Muscle of leg (tissue), 11 donors: ENCODE measurements around the gene TMEM108. TPM values are rescaled to one million over a fixed set of nuclear protein-coding genes. Genes with fewer than 3 reads are reported as not detected.

ENCODE experiments used
- DNase-seq: peaks from one replicate; pipeline ENCODE4 v3.0.0; 2013
- H3K27ac ChIP-seq: one replicate; pipeline ENCODE4 v1.5.1; 2013; ENCODE audit warnings: mild to moderate bottlenecking, low read length, control low read depth
- H3K27me3 ChIP-seq: one replicate; pipeline ENCODE4 v1.6.1; 2013; ENCODE audit warnings: low read length; ENCODE audit not compliant: control insufficient read depth, insufficient read depth
- H3K36me3 ChIP-seq: one replicate; pipeline ENCODE4 v1.6.1; 2013; ENCODE audit warnings: low read length; ENCODE audit not compliant: control insufficient read depth, insufficient read depth
- H3K4me1 ChIP-seq: one replicate; pipeline ENCODE4 v1.6.1; 2013; ENCODE audit warnings: low read length; ENCODE audit not compliant: control insufficient read depth, insufficient read depth
- H3K4me3 ChIP-seq: one replicate; pipeline ENCODE4 v1.5.1; 2013; ENCODE audit warnings: low read length, control low read depth
- H3K9me3 ChIP-seq: replicated peaks from 2 replicates; pipeline ENCODE4 v1.6.1; 2013; ENCODE audit warnings: low read depth, low read length; ENCODE audit not compliant: control insufficient read depth
- WGBS: methylation state at CpG from one replicate; pipeline ENCODE4 v1.1.5; 2013; ENCODE audit warnings: missing lambda C conversion rate; ENCODE audit not compliant: insufficient coverage; 5-methylcytosine and 5-hydroxymethylcytosine counted together
- polyA plus RNA-seq, 8 donors: library from polyadenylated mRNA; unstranded; fragments of 120-200 nt; gene quantifications; one replicate each; pipeline versions ENCODE4 v1.2.1 to v1.2.3, GENCODE V29; 2013; ENCODE audit warnings: inconsistent platforms in 1 of 8, low replicate concordance in 1 of 8; ENCODE audit not compliant: insufficient read length in 8 of 8, insufficient read depth in 1 of 8
- total RNA-seq: library from RNA; stranded (reverse); fragments of 120-200 nt; gene quantifications from one replicate; pipeline ENCODE4 v1.2.4, GENCODE V29; 2013

The TMEM108 gene
- total and polyA plus RNA-seq, 9 donors: 6.3 to 27.3 (median 17.4) TPM

DNA sequence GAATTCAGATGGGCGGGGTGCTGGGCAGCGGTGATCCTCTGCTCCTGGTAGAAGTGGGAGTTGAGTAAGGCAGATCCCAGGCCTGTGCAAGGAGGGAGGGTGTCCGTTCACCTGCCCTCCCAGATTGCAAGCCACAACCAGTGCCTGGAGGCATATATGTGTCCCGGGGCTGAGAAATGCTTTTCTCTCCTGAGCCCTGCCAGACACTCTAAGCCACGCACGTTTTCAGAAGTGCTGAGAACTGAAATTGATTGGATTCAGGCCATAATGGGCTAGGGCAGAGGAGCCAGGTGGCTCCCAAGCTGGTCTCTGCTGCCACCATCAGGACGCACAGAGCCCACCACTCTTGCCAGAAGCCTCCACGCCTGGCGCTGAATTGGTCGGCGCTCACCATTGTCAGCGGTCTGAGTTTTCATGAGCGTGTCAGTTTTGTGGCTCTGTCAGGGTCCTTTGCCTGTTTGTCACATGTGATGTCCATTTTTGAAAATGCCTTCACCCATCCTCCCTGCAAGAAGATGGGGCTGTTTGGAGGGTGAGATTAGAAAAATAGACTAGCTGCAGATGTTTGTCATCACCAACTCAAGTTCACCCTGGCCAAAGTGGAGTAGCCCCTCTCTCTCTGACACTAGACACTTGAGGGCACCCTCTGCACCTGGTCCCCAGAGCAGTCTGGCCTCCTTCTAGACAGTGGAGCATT, 346.3 kb downstream of the TMEM108 start:
- Histone ChIP-seq H3K9me3 (no peaks in the 10 kb centered on the region), H3K36me3 (no peaks in the 10 kb centered on the region), H3K4me1 (peaks cover 8% of the 10 kb centered on the region), H3K27me3 (no peaks in the 10 kb centered on the region), H3K4me3 (no peak overlapping the region), H3K27ac (no peak overlapping the region)
- peak; percentile 80 for DNase-seq
- 2% methylated on average over 7 of the region's 13 CpGs for WGBS

DNA sequence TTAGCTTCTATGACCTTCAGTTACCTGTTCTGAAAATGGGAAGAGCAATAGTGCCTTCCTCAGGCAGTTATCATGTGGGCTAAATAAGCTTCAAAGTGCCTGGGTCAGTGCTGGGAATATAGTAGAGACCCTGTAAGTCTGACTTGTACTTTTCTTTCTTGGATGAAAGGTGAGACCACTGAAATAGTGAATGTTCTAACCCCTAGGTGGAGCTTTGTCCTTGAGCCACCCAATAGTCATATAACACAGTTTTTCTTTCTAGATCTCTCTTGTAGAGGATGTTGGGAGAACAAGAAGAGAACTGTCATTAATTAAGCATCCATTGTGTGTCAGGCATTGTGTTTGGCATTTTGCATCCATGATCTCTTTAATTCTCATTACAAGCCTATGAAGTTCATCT, 348.7 kb downstream of the TMEM108 start:
- no peaks in the 10 kb centered on the region for H3K36me3 ChIP-seq
- H3K9me3 ChIP-seq: no peaks in the 10 kb centered on the region
- no peaks in the 10 kb centered on the region for H3K27me3 ChIP-seq
- no peak overlapping the region for H3K4me3 ChIP-seq
- peaks cover 8% of the 10 kb centered on the region for H3K4me1 ChIP-seq
- no peak for DNase-seq
- no peak overlapping the region for H3K27ac ChIP-seq

DNA sequence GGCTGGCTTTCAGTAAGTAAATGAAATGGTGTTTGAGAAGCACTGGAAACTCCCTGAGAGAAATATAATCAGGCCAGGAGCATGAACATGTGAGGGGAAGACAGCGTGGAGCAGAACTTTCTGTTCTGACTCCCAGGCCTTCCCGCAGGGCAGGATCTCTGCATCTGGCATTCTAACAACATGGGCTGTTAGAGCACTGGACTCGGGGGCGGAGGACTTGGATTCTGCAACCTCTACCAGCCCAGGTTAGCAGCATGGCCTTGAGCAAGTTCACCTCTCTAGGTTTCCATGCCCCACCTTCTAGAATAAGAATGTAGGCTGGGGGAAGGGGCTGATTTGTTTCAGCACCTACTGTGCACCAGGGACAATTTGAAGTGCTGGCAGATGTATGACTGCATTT, 349.1 kb downstream of the TMEM108 start:
- WGBS: 51% methylated on average over 2 of the region's 4 CpGs
- peaks cover 8% of the 10 kb centered on the region for H3K4me1 ChIP-seq
- no peak for DNase-seq
- H3K27ac ChIP-seq: no peak overlapping the region
- no peak overlapping the region for H3K4me3 ChIP-seq
- H3K27me3 ChIP-seq: no peaks in the 10 kb centered on the region
- no peaks in the 10 kb centered on the region for H3K36me3 ChIP-seq
- H3K9me3 ChIP-seq: no peaks in the 10 kb centered on the region

DNA sequence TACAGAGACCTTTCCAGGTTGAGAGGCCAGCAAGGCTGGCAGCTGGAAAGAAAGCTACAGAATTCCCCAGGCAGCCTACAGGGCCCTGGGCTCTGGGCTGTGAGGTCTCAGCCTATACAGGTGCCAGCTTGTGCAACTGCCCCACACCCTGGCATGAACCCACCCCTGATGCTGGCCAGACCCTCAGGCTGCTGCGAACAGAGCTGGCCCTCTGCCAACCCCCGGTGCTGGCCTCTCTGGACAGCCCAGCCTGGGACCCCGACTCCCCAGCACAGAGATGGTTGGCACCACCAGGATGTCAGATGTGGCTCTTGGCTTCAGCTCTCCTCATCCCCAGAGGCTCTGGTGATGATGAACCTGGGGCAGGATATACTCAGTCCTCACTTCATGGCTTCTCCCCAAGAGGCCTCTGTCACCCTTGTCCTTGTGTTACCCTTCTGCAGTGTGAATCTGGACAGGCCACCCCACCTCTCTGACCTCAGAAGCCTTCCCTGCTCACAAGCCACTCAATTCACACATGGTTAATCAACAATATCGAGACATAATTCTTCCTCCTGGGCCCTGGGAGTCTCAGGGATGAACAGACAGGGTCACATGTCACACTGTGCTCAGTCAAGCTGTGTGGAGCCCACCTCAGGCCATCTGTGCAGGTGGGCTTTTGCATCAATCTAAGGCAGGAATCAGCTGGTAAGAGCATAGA, 350.7 kb downstream of the TMEM108 start:
- Histone ChIP-seq H3K27ac (no peak overlapping the region), H3K4me1 (peaks cover 8% of the 10 kb centered on the region), H3K9me3 (no peaks in the 10 kb centered on the region), H3K27me3 (no peaks in the 10 kb centered on the region), H3K36me3 (no peaks in the 10 kb centered on the region), H3K4me3 (no peak overlapping the region)
- WGBS: 77% methylated on average over 4 of the region's 4 CpGs
- no peak for DNase-seq

DNA sequence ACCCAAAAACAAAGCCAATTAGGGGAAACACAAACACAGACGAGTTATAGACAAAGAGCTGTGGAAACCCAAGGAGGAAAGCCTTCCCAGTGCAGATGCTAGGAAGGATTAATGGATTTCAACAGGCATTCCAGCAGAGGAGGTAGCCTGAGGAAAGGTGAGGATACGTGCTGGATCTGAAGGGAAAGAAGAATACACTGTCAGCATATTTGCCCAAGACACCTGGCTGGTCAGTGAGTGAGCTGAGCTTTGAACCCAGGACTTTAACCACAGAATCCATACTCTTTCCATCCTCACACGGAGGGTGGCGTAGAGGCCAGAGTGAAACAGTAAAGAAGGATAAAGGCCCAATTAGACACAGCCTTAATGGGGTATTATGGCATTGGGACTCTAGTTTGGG, 352.5 kb downstream of the TMEM108 start:
- Histone ChIP-seq H3K36me3 (no peaks in the 10 kb centered on the region), H3K9me3 (no peaks in the 10 kb centered on the region), H3K27ac (no peak overlapping the region), H3K4me3 (no peak overlapping the region), H3K4me1 (no peaks in the 10 kb centered on the region), H3K27me3 (no peaks in the 10 kb centered on the region)
- no peak for DNase-seq
- 80% methylated on average over 1 of the region's 4 CpGs for WGBS

DNA sequence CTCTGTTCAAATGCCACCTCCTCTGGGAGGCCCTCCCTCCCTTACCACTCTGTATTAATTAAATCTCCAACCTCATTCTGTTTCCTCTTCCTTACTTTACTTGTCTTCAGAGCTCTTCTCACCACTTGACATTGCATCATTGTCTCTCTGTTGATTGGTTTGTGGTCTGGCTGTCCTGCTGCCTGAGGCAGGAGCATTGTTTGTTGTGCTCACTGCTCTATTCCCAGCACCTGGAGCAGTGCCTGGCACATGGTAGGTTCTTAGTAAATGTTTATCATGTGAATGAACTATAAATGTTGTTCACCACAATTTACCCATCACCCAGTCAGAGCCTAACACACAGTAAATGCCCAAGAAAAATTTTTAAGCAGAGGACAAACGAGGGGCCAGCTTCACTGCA, 355.0 kb downstream of the TMEM108 start:
- Histone ChIP-seq H3K4me1 (no peaks in the 10 kb centered on the region), H3K27me3 (no peaks in the 10 kb centered on the region), H3K27ac (no peak overlapping the region), H3K4me3 (no peak overlapping the region), H3K36me3 (no peaks in the 10 kb centered on the region), H3K9me3 (no peaks in the 10 kb centered on the region)
- no peak for DNase-seq
- WGBS: 80% methylated on average over 1 of the region's 1 CpG

DNA sequence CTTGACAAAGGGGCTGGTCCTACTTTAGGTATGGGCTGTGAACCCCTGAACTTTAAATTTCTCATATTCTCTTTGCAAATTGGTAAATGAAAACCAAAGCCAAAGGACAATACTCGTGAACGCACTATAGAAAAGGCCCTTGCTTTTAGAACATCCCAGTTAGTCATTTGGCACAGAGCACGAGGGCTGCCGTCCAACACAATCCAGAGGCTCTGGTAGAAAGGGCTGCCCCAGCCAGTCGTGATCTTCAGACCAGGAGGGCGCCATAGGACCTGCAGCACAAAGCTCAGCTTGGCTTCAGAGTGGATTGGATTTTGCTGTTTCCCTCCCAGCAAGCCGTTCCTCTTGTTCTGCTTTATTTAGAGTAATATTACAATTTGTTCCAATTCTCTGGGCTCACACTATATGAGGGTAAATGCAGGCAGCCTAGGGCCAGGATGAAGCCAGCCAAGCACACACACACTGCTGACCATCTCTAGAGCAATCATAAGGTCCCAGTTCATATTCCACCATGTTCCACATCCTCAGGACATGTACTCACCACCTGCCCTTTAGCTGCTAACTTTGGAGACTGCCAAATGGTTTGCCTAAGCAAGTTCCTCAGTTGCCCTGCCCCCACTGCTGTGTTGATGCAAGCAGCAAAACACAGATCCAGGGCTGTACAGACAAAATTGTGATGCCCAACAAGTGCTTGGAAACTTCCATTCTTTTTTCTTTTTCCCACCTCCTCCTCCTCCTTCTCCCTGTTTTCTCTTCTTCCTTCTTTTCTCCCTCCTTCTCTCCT, 355.7 kb downstream of the TMEM108 start:
- Histone ChIP-seq H3K4me1 (no peaks in the 10 kb centered on the region), H3K9me3 (no peaks in the 10 kb centered on the region), H3K4me3 (no peak overlapping the region), H3K27me3 (no peaks in the 10 kb centered on the region), H3K36me3 (no peaks in the 10 kb centered on the region), H3K27ac (no peak overlapping the region)
- peak; percentile 29 for DNase-seq
- WGBS: 48% methylated on average over 3 of the region's 7 CpGs

DNA sequence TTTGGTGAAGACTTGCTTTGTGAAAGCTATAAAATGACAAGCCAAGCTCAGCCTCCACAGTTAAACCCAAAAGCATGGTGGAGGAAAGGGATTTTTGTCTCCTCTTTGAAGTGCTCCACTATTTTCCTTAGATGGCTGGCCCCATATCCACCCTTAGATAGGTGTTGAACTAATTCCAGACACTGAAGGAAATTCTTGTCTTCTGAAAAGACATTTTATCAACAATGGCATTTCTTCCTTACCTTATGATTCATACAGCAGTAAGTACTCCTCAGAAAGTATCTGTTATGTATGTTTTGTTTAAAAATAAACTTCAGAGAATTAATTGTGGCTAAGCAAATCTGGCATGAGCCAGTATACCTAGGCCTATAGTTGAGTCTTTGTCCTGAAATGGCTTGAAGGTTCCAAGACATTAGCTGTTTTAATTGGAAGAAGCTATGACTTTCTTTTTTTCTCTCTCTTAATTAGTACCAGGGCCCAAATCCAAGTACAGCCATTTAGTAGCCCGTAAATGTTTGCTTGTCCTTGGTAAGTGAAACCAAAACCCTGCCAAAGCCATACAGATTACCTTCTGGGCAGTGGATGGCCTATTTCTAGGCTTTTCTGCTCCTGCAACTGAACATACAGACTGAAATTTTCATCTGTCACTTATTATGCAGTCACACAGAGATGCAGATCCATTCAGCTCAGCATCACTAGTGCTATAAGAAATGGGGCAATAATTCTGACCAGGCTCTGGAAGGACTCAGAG, 356.5 kb downstream of the TMEM108 start:
- no peaks in the 10 kb centered on the region for H3K4me1 ChIP-seq
- no peak overlapping the region for H3K4me3 ChIP-seq
- H3K36me3 ChIP-seq: no peaks in the 10 kb centered on the region
- no peaks in the 10 kb centered on the region for H3K9me3 ChIP-seq
- H3K27ac ChIP-seq: no peak overlapping the region
- no peak for DNase-seq
- no peaks in the 10 kb centered on the region for H3K27me3 ChIP-seq
- WGBS: no CpG with 5 or more reads among the region's 1 CpG

DNA sequence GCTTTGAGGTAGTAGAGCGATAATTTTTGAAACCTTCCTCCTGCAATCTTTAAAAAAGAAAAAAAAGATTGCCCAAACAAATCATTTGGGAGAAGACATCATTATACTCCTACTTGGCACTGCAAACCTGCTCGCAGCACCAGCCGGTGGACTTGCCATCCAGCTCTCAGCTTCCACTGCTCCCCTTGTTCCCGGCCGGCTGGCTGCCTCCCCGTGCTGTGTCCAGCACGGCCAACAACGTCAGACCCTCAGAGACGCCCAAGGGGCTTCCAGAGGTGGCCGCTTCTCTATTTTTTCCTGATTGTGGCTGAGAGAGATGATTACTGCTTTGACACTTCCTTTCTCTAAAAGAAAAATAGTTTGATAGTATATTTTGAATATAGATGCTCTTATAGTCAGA, 358.7 kb downstream of the TMEM108 start:
- Histone ChIP-seq H3K4me3 (no peak overlapping the region), H3K4me1 (peaks cover 5% of the 10 kb centered on the region)
- no peak for DNase-seq

More for the DNA sequence above, 358.7 kb downstream of the TMEM108 start:
- 85% methylated on average over 2 of the region's 10 CpGs for whole genome bisulfite sequencing
- Histone ChIP-seq H3K36me3 (no peaks in the 10 kb centered on the region), H3K9me3 (no peaks in the 10 kb centered on the region), H3K27me3 (no peaks in the 10 kb centered on the region), H3K27ac (no peak overlapping the region)
